Measurements from ENCODE around the gene TCIRG1.

DNA sequence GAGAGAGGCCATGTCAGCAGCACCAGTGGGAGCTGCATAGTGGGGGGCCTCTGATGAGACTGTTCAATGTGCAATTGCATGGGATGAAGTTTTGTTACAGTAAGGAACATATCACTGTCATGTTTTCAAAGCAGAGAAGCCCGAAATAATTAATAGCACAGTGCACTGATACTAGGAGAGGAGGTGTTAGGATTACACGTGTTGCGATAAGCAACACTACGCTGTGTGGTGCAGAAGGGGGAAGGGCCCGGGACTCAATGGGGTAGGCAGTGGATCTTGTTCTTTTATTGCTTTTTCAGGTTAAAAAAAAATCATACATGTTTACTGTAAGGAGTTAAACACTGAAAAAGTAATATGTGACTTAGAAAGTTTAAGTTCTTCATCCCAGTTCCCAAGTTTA lies 29.2 kb downstream of the TCIRG1 start:
- TF ChIP-seq, protein P1, sequence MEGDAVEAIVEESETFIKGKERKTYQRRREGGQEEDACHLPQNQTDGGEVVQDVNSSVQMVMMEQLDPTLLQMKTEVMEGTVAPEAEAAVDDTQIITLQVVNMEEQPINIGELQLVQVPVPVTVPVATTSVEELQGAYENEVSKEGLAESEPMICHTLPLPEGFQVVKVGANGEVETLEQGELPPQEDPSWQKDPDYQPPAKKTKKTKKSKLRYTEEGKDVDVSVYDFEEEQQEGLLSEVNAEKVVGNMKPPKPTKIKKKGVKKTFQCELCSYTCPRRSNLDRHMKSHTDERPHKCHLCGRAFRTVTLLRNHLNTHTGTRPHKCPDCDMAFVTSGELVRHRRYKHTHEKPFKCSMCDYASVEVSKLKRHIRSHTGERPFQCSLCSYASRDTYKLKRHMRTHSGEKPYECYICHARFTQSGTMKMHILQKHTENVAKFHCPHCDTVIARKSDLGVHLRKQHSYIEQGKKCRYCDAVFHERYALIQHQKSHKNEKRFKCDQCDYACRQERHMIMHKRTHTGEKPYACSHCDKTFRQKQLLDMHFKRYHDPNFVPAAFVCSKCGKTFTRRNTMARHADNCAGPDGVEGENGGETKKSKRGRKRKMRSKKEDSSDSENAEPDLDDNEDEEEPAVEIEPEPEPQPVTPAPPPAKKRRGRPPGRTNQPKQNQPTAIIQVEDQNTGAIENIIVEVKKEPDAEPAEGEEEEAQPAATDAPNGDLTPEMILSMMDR (IDR thresholded peaks at IDR 0.05): no peak
- TF ChIP-seq POLR2A (IDR thresholded peaks at IDR 0.05): no peak
- no peak for TF ChIP-seq EP300 (IDR thresholded peaks at IDR 0.05)
- no peak for TF ChIP-seq POLR2AphosphoS5 (IDR thresholded peaks at IDR 0.05)

Measured in upper lobe of left lung (tissue), 4 donors.